RKO (cell line): ENCODE results near the gene NOP16.

Experiments used
- DNase-seq: peaks from one replicate; pipeline ENCODE4 v3.0.0-alpha.2; 2016; ENCODE audit warnings: low spot score

NOP16 gene

DNA sequence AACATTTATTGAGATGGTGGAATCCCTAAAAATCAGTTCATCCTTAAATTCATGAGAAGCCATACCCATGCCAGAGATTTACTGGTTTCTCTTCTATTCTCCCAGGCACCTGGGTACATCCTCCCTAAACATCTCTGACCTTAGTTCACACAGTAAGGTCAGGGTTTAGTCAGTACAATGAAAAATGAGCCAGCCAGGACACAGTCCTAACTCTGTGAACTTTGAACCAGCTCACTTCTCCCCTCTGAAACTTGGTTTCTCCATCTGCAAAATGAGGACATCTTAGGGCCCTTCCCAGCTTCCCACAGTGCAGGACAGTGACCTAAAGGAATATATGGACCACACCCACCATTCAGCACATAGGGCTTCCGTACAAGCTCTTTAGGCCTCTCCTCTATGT, 1.9 kb downstream of the NOP16 start:
- DNase-seq, result no peak

DNA sequence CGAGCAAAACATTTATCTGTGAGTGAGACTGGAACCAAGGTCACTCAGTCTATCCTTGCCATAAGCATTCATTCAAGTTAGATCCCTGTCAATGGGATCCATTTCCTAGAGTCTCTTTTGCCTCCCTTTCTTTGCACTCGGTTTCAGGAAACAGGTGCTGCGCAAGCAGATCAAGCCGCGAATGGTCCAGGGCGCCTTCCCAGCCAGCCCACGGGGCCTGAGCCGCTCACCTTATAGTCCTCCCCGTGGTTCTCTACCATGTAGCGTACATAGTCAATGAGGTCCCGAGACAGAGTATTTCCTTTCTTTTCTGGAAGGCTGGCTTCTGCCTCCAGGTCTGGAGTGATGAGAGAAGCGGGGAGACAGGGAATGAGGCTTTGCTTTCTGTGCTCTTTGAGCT, 3.4 kb downstream of the NOP16 start:
- no peak for DNase-seq

DNA sequence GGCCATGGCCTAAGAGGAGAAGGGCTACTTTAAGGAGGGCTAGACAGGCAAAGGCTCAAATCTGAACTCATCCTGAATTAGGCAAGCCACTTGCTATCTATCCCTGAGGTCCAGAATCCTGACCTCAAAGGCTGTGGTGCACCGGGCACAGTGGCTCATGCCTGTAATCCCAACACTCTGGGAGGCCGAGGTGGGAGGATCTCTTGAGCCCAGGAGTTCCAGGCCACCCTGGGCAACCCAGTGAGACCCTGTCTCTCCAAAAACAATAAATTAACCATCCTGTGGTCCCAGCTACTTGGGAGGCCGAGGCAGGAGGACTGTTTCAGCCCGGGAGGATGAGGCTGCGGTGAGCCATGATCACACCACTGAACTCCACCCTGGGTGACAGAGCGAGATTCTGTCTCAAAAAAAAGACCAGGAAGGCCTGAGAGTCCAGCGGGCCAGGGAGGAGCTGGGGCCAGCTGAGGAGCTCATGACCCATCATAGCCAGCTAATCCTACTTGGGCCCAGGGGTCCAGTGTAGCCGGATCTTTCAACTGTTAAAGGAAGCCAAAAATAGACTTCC, 4.0 kb downstream of the NOP16 start:
- no peak for DNase-seq

DNA sequence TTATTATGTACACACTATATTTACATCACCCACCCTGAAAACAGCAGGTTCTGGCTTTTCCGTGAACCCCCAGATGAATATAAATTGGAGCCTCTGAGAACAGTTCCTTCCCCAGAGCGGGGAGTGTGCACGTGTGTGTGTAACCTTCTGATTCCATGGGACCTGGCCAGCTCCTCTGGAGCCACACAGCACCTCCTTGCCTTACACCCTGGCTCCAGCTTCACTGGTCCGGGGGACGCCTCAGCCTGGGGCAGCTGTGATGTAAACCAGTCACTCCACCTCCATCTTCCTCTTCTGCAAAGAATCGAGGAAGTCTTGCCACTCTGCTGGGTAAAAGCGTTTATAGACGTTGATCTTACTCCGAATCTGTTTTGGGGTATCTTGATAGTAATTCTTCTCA, 4.4 kb downstream of the NOP16 start:
- no peak for DNase-seq

DNA sequence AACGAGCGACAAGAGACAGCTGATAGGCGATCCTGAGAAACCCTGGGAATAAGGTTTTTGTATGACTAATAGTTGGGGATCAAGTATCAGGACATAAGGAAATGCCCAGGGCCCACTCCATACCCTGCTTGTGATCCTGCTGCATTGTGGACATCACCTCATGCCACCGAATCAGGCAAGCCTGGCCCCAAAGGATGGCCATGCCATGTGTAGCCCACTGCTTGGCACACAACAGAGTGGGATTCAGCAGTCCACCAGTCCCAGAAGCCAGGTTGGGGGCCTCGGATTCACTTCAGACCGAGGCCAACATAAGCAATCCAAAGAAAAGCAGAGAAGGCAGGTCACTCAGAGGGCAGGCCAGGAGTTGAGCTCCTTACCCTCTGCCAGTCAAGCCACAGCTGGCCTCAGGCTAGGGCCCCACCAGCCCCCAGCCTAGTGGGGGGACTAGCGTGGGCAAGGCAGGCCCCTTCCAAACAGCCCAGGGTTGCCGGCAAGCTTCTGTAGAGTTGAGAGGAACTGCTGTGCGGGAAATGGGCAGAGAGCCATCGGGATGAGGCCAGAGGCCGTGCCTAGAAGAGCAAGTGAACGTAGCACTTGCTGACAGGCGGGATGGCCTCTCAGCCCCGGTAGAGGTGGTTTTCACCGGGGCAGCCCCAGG, 5.0 kb downstream of the NOP16 start:
- DNase-seq, result no peak

DNA sequence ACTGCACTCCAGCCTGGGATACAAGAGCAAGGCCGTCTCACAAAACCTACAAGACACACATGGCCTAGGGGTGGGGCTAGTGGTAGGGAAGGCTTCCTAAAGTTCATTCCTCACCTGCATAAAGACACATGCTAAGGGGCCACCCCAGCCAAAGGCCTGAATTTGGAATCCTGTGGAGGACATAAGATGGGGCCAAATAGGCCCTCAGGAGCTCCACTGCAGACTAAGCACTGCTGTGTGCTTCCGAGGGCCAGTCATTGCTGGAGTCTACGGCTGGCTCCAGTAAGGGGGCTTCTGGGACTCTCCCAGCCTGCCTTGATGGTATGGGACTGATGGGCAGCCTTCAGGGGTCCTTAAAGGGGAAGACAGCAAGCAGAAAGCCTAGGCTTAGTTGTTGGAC, 5.7 kb downstream of the NOP16 start:
- DNase-seq, result no peak

DNA sequence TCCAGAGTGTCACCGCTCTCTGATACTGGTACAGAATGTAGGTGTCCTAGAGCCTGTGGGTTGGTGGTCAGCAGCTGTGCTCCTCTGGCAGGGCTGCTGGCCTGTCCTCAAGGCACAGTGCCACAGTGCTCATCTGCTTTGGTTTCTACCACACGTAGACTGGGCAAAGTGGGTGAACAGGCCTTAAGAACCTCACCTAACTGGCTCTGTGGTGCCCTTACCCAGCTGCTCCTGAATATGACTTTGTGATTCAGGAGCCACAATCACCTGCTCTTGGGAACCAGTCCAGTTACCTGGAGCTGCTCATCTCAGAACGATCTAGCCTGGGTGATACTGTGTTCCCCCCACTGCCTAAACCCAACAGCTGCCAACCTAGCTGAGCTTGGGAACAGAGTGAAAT, 6.4 kb downstream of the NOP16 start:
- DNase-seq, result no peak

DNA sequence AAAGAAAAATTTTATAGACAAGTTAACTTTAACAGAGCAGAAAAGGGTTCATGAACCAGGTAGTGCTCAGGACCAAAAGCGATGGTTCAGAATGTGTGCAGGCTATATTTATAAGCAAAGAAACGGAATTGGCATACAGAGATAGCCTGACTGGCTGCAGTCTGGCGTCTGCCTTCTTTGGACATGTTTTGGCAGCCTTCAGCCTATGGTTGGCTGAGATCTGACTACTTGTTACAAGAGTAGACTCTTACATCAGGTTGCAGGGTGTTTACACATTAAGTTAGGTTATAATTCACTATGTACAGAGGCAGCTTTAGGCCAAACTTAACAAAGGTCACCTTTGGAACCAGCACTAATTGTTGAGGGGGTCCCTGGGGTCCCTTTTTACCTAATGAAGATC, 7.0 kb downstream of the NOP16 start:
- no peak for DNase-seq

DNA sequence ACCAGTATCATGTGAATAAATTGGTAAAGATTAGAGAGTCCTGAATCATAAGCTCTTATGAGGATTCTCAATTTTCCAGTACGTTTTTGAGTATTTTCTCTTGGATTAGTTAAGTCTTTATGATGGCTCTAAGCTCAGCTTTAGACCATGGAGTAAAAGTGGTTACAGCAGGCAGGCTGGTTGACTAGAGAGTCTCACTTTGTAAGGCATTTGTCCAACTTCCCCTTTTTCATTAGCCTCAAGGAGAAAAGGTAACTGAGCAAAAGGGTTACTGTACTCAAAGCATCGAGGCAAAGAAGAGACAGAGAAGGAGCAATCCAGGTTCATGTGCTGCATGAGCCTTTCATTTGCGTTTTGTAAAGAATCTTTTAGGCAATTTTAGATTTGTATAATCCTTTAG, 8.5 kb downstream of the NOP16 start:
- no peak for DNase-seq

DNA sequence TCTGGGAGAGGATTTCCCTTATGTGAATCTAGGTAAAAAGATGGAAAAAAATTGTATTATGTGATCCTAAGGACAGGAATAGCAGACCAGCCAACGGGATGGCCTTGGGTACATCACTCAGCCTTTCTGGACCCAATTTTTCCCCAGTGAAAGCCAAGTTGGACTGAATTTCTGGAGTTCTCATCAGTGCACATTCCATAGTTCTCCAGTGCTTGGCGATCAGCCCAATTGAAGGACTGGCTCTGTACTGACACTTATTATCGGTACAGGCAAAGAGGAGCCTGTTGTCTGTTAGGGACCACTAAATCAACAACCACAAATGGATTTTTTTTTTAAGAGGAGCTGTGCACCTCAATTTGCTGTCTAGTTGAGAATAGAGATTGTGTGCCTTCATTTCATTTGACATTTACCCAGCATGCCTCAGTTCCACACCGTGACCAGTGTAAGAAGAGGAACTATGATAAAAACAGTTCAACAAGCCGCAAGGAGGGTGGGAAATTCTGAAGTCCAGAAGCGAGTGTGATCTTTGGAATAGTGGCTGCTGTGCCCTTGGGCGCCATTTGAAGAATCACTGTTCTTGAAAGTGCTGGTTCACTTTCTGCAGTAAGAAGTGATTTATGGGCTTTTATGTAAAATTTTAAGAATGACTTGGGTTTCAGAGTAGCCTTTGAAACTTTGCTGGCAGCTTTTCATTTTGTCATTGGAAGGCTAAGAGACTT, 15.1 kb downstream of the NOP16 start:
- DNase-seq, result no peak

DNA sequence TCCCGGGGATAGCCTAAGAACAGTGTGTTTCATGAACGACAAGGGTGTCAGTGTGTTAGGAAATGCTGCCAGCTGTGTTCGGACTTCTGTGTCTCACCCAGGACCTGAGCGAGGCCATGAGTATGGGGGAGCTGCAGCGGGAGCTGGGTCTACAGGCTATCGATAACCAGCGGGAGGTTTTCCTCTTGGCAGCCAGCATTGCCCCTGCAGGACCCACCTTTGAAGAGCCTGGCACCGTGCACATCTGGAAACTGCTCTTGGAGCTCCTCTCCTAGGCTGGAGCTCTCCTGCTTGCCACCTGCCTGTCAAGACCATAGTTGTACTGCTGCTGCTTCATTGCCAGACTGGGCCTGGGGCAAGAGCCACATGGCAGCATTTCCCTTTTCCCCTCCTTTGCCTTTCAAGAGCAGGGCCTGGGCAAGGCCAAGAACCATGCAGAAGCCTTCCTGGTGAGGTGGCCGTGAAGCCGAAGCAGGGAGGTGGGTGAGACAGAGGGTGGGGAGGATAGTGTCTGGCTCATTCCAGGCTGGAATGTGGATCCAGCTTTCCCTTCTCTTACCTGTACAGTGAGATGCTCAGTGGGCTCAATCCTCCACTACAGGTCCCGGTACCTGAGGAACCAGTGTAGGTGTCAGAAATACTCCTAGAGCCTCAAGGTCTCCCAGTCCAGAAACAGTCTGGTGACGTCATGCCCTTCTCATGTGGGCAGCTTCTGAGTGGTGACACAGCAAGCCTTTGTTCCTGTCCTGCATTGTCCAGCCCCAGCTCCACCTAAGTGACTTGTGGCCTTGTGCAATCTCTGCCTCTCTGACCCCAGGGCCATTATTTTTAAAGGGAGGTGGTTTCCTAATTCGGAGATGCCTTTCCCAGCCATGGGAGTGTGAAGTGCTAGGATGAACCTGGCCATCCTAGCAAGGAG, 16.5 kb downstream of the NOP16 start:
- DNase-seq, result no peak

DNA sequence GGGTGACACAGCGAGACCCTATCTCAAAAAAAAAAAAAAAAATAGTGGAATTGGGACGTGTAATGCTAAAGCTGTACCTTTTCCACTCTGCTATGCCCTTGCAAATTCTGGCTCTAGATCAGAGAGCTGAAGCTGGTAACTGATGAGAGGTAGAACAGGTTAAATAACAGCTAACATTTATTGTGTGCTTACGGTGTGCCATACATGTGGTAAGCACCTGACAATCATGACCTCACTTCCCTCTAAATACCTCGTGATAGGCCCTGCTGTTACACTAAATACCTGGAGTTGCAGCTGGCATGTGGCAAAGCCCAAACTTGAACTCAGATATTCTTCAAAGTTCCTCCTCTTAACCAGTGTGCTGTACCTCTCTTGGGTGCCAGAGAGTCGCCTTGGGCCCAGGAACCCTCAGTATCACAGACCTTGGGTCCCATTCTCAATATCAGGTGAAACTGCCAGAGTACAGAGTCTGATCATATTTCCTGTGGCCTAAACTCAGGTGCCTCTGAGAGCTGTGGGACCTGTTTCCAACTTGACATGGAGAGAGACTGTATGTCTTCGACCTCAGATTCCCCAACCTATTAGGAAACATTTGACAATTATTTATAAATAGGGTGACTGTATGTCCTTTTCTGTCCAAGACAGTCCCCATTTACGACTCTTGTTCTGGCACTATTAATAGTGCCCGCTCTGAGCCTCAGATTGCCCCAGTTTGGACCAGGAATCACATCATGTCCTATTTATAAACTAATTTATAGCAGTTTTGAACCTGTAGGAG, 18.3 kb downstream of the NOP16 start:
- DNase-seq, result no peak

DNA sequence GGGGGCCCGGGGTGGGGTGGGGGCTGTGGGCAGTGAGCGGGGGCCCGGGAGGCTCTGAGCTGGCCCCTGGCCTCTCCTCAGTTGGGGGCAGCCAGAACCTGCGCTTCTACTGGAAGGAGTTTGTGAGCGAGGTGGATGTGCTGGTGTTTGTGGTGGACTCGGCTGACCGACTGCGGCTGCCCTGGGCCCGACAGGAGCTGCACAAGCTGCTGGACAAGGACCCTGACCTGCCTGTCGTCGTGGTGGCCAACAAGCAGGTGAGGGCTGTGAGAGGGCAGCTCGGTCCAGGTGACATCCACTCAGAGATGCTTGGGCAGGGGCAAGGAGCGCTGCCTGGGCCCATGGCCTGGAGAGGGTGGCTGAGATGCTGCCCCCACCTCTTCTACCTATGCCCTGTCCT, 19.7 kb downstream of the NOP16 start:
- DNase-seq, result no peak

DNA sequence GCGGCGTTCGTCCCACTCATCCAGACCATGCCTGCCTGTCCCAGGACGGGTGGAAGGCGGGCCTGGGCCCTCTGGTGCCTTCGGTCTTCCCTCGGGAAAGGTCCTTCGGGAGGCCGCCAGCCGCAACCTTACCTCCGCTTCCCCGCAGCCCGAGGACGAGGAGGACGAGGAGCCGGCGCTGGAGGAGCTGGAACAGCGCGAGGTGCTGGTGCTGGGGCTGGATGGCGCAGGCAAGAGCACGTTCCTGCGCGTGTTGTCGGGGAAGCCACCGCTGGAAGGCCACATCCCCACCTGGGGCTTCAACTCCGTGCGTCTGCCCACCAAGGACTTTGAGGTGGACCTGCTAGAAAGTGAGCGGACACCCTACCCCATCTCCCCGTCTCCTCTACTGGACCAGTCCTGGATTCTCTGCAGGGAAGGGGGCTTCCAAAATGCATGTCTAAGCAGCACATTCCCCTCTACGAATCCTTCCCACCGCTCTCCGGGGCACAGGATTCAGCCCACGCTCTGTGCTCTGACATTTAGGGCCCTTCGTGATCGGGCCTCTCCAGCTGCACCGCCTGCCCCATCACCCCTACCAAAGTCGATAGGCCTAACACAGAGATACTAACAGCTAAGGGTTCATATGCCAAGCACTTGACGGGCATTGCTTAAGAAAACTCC, 22.0 kb downstream of the NOP16 start:
- DNase-seq, result no peak

DNA sequence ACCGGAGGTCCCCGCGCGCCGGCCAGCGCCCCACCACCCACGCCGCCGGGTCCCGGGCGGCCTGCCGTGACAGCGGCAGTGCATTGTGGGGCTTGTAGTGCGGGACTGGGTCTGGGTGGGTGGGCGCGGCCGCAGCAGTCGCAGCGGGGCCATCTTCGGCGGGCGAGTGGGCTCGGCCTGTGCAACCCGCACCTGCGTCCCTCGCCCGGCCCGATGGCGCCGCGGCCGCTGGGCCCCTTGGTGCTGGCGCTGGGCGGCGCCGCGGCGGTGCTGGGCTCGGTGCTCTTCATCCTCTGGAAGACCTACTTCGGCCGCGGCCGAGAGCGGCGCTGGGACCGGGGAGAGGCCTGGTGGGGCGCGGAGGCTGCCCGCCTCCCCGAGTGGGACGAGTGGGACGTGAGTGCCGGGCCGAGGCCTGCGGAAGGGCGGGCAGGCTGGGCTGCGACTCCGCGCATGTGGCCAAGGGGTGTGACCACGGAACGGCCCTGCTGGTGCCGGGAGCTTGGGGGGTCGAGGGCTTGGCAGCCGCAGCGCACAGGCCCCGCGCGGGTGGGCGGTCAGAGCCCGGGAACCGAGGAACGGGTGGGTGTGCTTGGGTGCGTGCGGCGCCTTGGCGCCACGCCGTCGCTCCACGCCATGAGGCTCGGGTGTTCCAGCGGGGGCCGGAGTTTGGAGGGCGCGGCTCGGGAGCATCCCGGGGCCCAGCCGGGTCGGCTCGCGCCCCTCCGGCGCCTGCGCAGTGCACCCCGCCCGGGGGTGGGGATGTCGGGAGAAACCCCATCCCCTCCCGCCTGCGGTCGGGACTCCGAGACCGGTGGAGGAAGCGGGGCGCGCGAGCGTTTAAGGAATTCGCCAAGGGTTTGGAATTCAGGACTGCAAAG, 22.8 kb downstream of the NOP16 start, which contains the start of gene ARL10:
Gene ARL10 (plus strand): TSS at position 137 of the 881 bp plus-strand sequence. CDS start 77 bp downstream, at position 214.
- DNase-seq, result no peak

DNA sequence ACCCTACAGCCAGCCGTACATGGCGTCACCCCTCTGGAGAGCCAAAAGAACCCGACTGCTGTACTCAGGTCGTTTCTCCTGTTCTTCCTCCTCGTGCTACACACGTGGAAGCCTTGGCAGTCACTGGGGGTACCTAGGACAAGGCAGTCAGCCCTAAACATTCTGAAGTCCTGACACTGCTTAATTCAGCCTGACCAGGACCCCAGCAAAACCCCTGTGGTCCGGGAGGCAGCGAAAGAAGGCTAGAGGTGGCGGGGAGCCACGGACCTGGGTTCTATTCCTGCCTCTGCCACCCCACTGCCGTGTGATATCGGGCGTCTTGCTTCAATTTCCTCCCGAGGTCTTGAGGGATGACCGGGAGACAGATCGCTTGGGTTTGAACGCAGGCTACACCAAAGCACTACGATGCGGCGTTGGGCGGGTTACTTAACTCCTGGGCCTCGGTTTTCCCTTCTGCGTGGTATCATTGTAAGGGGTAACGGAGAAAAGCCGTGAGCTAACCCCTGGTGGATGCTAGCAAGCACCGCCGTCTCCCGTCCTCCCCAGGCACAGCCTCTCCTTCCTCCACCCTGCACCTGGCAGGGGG, 23.5 kb downstream of the NOP16 start:
- DNase-seq, result no peak

DNA sequence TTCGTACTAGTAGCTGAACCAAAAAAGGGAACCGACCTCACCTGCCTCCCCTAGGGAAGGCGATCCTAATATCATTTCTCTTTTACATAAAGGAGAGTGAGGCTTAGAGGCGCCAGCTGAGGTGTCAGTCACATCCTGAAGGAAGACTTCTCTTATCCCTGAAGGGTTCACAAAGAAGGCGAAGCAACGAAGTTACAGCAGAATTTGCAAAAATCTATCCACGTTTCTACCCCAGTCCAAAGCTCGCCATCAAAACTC, 26.2 kb downstream of the NOP16 start:
- DNase-seq, result no peak

DNA sequence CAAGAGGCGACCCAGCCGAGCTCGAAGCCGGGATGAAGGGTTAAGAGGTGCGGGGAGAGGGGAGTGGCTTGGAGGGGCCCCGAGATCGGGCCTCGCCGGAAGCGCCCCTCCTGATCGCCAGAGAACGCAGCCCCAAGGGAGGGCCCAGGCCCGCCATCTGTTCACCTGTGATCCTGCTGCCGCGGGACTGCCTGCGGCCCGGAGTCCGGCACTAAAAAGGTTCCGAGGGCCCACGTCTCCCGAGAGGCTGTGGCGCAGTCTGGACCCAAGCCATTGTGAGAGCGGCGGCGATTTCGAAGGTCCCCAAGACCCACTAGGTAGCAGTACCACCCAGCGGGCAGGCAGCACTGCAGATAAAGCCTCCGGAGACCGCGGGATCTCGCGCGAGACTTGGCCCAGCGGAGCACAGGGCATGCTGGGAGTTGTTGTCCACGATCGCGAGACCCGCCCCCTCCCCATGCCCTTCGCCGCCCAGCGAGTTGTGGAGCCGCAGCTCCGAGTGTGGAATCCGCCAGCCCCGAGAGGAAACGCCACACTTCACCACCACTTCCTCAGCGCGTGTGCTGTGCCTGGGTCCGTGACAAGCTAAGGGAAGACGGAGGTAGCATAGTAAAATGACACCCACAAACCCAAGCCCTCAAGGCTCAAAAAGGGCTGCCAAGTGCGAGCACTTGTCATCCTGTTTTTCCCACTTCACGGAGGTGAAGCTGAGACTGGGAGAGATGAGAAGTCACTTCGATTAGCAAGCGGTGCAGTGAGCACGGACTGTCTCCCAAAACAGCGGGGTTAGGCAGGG, 26.8 kb downstream of the NOP16 start, which contains the start of gene KIAA1191:
Gene KIAA1191 (minus strand): TSS at position 328 of the 796 bp plus-strand sequence. CDS start 2,256 bp downstream, outside the sequence.
- DNase-seq, result peak; percentile 91

DNA sequence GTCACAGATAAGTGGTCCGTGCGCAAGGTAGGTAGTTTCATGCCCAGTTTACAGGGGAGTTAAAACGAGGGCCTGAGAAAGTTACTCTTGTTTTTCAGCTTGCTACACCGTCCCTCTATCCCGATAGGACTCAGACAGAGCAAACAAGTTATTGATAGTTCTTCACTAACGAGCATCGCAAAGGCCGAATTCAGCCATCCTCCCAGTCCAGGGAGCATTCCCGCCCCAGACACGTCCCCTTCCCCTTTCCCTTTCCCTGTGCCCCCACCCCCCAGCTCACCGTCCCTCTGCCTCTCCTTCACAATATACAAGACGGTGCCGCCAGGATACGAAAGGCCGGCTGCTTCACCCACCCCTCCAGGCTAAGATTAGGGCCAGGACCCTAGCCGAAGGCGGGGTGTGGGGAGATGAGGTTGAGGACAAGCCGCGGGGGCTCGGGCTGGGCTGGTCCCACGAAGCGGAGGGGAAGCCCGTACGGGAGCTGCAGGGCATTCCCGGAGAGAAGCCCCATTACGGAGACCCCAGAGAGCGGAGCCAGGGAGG, 27.4 kb downstream of the NOP16 start:
- peak; percentile 19 for DNase-seq
